Activated CD4-positive, alpha-beta T cell treated with anti-CD3 and anti-CD28 coated beads, Interleukin-2, amount 50 U/mL, for 1 hour (primary cell): ENCODE results near the gene TBCD.
"Not testable (repeated sequence)": the region's sequence is repeated elsewhere in the genome, so short reads cannot be mapped to it uniquely, and the experiment has no call there.

Experiments used
- DNase-seq: peaks from one replicate; pipeline ENCODE4 v3.0.0-alpha.2; 2020

TBCD gene

GRCh38 chr17:82978765-82979349, 227.0 kb downstream of the TBCD start:
- DNase-seq, result no peak

- DNase-seq, result no peak
These were observed 227.9 kb downstream of the TBCD start for GRCh38 chr17:82979718-82980117.

- DNase-seq, result no peak
These were observed 228.8 kb downstream of the TBCD start for GRCh38 chr17:82980632-82981031.

GRCh38 chr17:82981141-82981730, 229.4 kb downstream of the TBCD start:
- no peak for DNase-seq

GRCh38 chr17:82983510-82984248, 231.8 kb downstream of the TBCD start:
- no peak for DNase-seq

GRCh38 chr17:82984249-82984617, 232.4 kb downstream of the TBCD start:
- DNase-seq, result not testable (repeated sequence)

DNA sequence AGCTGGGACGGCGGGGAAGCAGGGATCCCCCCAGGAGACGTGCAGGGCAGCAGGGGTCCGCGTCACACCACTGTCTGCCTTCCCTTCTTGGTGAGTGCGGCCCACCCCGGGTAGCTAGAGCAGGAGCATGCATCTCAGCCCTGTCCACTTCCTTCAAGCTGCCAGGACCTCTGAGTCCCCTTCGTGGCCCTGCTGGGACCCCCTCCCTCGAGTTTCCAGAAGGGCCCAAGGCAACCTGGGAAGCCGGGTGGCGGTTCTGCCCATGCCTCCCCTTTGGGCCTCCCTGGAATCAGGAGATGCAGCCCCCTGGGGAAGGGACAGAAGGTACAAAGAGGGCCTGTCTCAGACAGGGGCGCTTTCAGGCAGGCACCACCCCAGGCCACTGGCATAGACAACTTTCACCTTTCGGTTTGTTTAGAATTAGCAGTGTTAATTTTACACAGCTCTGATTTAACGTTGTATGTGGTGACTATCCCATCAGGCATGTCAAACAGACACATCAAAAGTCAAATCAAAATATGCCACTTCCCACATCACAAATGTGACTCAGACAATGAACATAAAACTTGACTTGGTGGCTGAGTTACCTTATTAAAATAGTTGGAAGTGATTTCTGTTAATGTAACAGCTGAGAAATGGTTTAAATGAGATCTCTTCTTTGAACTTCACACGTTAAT, 233.0 kb downstream of the TBCD start:
- DNase-seq, result no peak

DNA sequence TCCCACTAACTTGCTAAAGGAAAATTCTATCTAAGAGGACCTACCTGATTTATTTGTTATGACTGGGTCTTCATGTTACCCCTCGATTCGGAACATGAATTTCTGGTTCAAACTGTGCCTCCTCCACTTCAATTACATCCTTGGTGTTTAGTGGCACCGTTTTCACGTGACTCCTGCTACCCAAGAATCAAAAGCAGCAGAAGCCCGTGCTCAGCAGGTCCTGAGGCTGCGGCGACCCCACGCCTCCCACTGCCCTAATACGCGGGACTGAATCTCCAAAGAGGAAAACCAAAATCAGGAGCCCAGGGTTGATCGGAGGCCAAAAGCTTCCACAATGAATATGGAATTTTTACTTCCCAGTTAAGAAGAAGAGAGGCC, 233.6 kb downstream of the TBCD start:
- no peak for DNase-seq

DNA sequence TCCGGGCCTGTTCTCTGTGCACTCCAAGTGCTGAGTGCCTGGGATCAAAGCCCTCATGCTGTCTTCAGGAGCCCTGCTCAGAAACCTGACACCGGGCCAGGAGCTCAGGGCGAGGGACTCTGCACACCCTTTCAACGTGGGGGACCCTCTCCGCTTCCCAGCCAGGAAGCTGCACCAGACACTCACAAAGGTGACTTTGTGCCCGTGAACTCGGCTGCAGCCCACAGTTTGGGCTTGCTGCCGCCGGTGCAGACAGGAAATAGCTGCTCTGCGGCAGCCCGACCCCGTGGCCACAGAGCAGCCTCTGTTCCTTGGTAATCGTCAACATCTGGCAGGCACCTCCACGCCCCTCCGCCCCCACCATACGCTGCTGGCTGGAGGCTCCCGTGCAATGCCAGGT, 234.1 kb downstream of the TBCD start:
- DNase-seq, result peak; percentile 65

- DNase-seq, result not testable (repeated sequence)
These were observed 237.2 kb downstream of the TBCD start for GRCh38 chr17:82989051-82989450.

GRCh38 chr17:82989881-82990280, 238.0 kb downstream of the TBCD start:
- no peak for DNase-seq

DNA sequence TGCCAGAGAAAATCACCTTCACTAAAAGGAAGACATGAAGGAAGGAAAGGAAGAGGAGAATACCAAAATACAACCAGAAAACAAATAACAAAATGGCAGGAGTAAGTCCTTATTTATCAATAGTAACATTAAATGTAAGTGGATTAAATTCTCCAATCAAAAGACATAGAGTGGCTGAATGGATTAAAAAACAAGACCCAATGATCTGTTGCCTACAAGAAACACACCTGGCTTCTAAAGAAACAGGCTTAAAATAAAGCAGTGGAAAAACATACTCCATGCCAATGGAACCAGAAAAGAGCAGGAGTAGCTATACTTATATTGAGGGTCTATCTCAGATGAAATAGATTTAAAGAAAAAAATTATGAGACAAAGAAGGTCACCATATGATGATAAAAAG, 241.1 kb downstream of the TBCD start:
- no peak for DNase-seq
